HEK293 (cell line): ENCODE data around the gene PSMD12.
A peak's percentile ranks its signal among the peaks of the same experiment; 100 is the strongest.

ENCODE experiments used
- CTCF ChIA-PET: fragments of 350-600 bp; formaldehyde crosslinking; extraction: SDS; loops from one replicate; lab custom pipeline; 2021; ENCODE audit warnings: antibody characterized with exemption; lab: Yijun Ruan, JAX
- POLR2A ChIA-PET: fragments of 300-600 bp; formaldehyde crosslinking; extraction: SDS; loops from one replicate; lab custom pipeline; 2020; ENCODE audit warnings: antibody characterized with exemption, inconsistent platforms; lab: Yijun Ruan, JAX
- H3K27ac ChIP-seq: fragments of 200-500 bp; sonication (Bioruptor generic); 2 replicates; pipeline ENCODE4 v1.5.1; 2014; ENCODE audit warnings: low read depth, low read length, control low read depth, inconsistent platforms; ENCODE audit errors: extremely low read depth
- H3K36me3 ChIP-seq, 2 experiments: fragments of 200-500 bp in 1 of 2; sonication (Bioruptor generic) in 1 of 2; 1 replicate in 1 of 2; 2 replicates in 1 of 2; pipeline ENCODE4 v1.5.1; 2014 to 2017; ENCODE audit warnings: inconsistent platforms in 2 of 2, low read length in 2 of 2; ENCODE audit not compliant: control insufficient read depth in 2 of 2, insufficient read depth in 1 of 2
- H3K4me1 ChIP-seq: fragments of 200-500 bp; sonication (Bioruptor generic); 2 replicates; pipeline ENCODE4 v1.5.1; 2014; ENCODE audit warnings: mild to moderate bottlenecking, low read length, inconsistent platforms; ENCODE audit not compliant: control insufficient read depth, insufficient read depth
- H3K4me3 ChIP-seq: 2 replicates; pipeline ENCODE4 v1.5.1; 2011; ENCODE audit warnings: low read depth, mild to moderate bottlenecking, control low read depth, low read length, moderate library complexity
- H3K9me3 ChIP-seq: fragments of 200-500 bp; sonication (Bioruptor generic); 2 replicates; pipeline ENCODE4 v1.5.1; 2014; ENCODE audit warnings: low read depth, low read length, inconsistent platforms; ENCODE audit not compliant: control insufficient read depth, insufficient read depth
- GLIS2 ChIP-seq: fragments of 450-650 bp; formaldehyde crosslinking; IDR thresholded peaks from 2 replicates; pipeline ENCODE4 v1.5.1; 2016; ENCODE audit warnings: missing biosample characterization, missing genetic modification characterization
- SCRT2 ChIP-seq: fragments of 450-650 bp; formaldehyde crosslinking; IDR thresholded peaks from 2 replicates; pipeline ENCODE4 v1.5.1; 2016; ENCODE audit warnings: missing biosample characterization, missing genetic modification characterization
- SP7 ChIP-seq: fragments of 450-650 bp; formaldehyde crosslinking; IDR thresholded peaks from 2 replicates; pipeline ENCODE4 v1.5.1; 2016; ENCODE audit warnings: missing biosample characterization, missing genetic modification characterization
- TRIM28 ChIP-seq: IDR thresholded peaks from 2 replicates; pipeline ENCODE4 v1.6.1; 2011; ENCODE audit warnings: low read length, control low read depth, borderline replicate concordance
- YY1 ChIP-seq: fragments of 450-650 bp; formaldehyde crosslinking; IDR thresholded peaks from 2 replicates; pipeline ENCODE4 v1.5.1; 2018; ENCODE audit warnings: missing biosample characterization, missing genetic modification characterization
- ZNF146 ChIP-seq: fragments of 450-650 bp; formaldehyde crosslinking; IDR thresholded peaks from 2 replicates; pipeline ENCODE4 v1.5.1; 2016; ENCODE audit warnings: missing biosample characterization, missing genetic modification characterization
- ZNF223 ChIP-seq: fragments of 450-650 bp; formaldehyde crosslinking; IDR thresholded peaks from 2 replicates; pipeline ENCODE4 v1.5.1; 2016; ENCODE audit warnings: missing biosample characterization, missing genetic modification characterization
- ZNF560 ChIP-seq: fragments of 450-650 bp; formaldehyde crosslinking; IDR thresholded peaks from 2 replicates; pipeline ENCODE4 v1.5.1; 2017; ENCODE audit warnings: missing biosample characterization, missing genetic modification characterization, borderline replicate concordance
- ZNF610 ChIP-seq: fragments of 450-650 bp; formaldehyde crosslinking; IDR thresholded peaks from 2 replicates; pipeline ENCODE4 v1.5.1; 2016; ENCODE audit warnings: missing biosample characterization, missing genetic modification characterization, borderline replicate concordance
- ZNF654 ChIP-seq: fragments of 450-650 bp; formaldehyde crosslinking; IDR thresholded peaks from 2 replicates; pipeline ENCODE4 v1.5.1; 2016; ENCODE audit warnings: low read depth, missing biosample characterization, missing genetic modification characterization
- ZNF707 ChIP-seq: fragments of 450-650 bp; formaldehyde crosslinking; IDR thresholded peaks from 2 replicates; pipeline ENCODE4 v1.5.1; 2016; ENCODE audit warnings: missing biosample characterization, missing genetic modification characterization
- TF ChIP-seq, protein P1 (sequence below): fragments of 450-650 bp; formaldehyde crosslinking; IDR thresholded peaks from 2 replicates; pipeline ENCODE4 v1.5.1; 2016; ENCODE audit warnings: missing biosample characterization, missing genetic modification characterization
- TF ChIP-seq, protein P2 (sequence below): fragments of 450-650 bp; IDR thresholded peaks from 2 replicates; pipeline ENCODE4 v1.5.1; 2018; ENCODE audit warnings: missing biosample characterization, mild to moderate bottlenecking, missing genetic modification characterization
- TF ChIP-seq, protein P3 (sequence below): fragments of 450-650 bp; formaldehyde crosslinking; IDR thresholded peaks from 2 replicates; pipeline ENCODE4 v1.5.1; 2016; ENCODE audit warnings: missing biosample characterization, missing genetic modification characterization
- TF ChIP-seq, protein P4 (sequence below): fragments of 450-650 bp; formaldehyde crosslinking; IDR thresholded peaks from 2 replicates; pipeline ENCODE4 v1.5.1; 2016; ENCODE audit warnings: missing biosample characterization, missing genetic modification characterization
- TF ChIP-seq, protein P5 (sequence below): fragments of 450-650 bp; formaldehyde crosslinking; IDR thresholded peaks from 2 replicates; pipeline ENCODE4 v1.5.1; 2016; ENCODE audit warnings: missing biosample characterization, missing genetic modification characterization
- TF ChIP-seq, protein P6 (sequence below): fragments of 450-650 bp; formaldehyde crosslinking; IDR thresholded peaks from 2 replicates; pipeline ENCODE4 v1.5.1; 2016; ENCODE audit warnings: missing biosample characterization, missing genetic modification characterization

PSMD12 gene

DNA sequence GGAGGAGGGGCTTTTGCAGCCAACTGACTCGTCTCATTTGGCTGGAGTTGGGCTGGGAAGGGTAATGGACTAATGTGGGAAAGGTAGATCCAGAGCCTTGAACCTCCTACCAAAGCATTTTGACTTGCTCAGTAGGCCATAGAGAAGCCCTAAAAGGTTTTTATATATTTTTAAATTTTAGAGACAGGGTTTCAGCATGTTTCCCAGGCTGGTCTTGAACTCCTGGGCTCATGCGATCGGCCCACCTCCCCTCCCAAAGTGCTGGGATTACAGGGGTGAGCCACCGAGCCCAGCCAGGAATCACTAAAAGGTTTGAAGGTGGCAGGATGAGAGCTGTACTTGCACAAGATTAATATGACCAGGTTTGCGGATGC is 8.7 kb upstream of the PSMD12 start:
- no peaks in the 10 kb centered on the region for H3K9me3 ChIP-seq
- peaks cover 5% of the 10 kb centered on the region; the same call in 1 of the 2 replicates for H3K4me1 ChIP-seq
- H3K4me3 ChIP-seq = no peak overlapping the region
- H3K27ac ChIP-seq = no peak overlapping the region
- no peaks in the 10 kb centered on the region for H3K36me3 ChIP-seq
- POLR2A ChIA-PET = interaction anchor here (1.2 kb wide), 1 partner anchor 343 kb away, joined by 5 read pairs; no protein-coding TSS in a partner anchor
- CTCF ChIA-PET = interaction anchor here (0.5 to 4.2 kb wide), 43 partner anchors 8 to 1309 kb away, joined by 3 to 43 read pairs (median 4); partner anchors contain the start of gene NOL11
- TF ChIP-seq, protein P1, sequence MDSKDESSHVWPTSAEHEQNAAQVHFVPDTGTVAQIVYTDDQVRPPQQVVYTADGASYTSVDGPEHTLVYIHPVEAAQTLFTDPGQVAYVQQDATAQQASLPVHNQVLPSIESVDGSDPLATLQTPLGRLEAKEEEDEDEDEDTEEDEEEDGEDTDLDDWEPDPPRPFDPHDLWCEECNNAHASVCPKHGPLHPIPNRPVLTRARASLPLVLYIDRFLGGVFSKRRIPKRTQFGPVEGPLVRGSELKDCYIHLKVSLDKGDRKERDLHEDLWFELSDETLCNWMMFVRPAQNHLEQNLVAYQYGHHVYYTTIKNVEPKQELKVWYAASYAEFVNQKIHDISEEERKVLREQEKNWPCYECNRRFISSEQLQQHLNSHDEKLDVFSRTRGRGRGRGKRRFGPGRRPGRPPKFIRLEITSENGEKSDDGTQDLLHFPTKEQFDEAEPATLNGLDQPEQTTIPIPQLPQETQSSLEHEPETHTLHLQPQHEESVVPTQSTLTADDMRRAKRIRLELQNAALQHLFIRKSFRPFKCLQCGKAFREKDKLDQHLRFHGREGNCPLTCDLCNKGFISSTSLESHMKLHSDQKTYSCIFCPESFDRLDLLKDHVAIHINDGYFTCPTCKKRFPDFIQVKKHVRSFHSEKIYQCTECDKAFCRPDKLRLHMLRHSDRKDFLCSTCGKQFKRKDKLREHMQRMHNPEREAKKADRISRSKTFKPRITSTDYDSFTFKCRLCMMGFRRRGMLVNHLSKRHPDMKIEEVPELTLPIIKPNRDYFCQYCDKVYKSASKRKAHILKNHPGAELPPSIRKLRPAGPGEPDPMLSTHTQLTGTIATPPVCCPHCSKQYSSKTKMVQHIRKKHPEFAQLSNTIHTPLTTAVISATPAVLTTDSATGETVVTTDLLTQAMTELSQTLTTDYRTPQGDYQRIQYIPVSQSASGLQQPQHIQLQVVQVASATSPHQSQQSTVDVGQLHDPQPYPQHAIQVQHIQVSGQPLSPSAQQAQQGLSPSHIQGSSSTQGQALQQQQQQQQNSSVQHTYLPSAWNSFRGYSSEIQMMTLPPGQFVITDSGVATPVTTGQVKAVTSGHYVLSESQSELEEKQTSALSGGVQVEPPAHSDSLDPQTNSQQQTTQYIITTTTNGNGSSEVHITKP (tag by site-specific recombination) = peak; percentile 95
- TF ChIP-seq, protein P2, sequence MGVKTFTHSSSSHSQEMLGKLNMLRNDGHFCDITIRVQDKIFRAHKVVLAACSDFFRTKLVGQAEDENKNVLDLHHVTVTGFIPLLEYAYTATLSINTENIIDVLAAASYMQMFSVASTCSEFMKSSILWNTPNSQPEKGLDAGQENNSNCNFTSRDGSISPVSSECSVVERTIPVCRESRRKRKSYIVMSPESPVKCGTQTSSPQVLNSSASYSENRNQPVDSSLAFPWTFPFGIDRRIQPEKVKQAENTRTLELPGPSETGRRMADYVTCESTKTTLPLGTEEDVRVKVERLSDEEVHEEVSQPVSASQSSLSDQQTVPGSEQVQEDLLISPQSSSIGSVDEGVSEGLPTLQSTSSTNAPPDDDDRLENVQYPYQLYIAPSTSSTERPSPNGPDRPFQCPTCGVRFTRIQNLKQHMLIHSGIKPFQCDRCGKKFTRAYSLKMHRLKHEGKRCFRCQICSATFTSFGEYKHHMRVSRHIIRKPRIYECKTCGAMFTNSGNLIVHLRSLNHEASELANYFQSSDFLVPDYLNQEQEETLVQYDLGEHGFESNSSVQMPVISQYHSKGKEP (tag by site-specific recombination) = no peak
- TF ChIP-seq, protein P3, sequence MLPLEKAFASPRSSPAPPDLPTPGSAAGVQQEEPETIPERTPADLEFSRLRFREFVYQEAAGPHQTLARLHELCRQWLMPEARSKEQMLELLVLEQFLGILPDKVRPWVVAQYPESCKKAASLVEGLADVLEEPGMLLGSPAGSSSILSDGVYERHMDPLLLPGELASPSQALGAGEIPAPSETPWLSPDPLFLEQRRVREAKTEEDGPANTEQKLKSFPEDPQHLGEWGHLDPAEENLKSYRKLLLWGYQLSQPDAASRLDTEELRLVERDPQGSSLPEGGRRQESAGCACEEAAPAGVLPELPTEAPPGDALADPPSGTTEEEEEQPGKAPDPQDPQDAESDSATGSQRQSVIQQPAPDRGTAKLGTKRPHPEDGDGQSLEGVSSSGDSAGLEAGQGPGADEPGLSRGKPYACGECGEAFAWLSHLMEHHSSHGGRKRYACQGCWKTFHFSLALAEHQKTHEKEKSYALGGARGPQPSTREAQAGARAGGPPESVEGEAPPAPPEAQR (tag by site-specific recombination) = no peak
- TF ChIP-seq GLIS2 (tag by site-specific recombination) (no peak), ZNF146 (tag by site-specific recombination) (no peak), ZNF223 (tag by site-specific recombination) (no peak), ZNF560 (no peak)

DNA sequence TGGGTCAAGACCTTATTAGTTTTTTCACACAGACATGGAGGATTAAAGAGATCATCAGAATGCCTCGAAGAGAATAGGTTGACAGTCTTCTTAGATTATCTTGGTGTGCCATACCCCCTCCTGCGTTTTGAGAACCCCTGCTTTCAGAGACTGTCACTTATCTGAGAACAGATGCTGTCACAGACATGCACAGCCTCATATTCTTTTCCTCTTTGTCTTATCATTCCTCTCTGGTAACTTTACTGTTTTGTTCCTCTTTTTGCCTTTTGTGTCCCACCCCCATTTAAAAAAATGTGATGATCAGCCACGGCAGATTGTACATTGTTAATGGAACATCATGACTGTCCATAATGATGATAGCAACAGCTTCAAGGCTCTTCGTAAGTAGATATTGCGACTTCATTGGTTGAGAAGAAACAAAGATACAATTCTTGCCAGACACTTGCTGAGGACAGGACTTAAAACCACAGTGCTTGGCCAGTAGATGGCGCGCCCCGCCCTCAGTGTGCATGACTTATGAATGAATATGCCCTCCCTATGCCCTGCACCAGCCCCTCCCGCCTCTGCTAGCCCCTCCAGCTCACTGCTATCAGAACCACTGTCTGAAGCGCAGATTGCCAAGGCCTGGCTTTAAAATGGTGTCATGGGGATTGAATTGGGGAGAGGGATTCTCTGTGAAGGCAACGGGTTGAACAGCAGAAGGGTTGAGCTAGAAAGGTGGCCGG is 8.1 kb upstream of the PSMD12 start:
- no peak overlapping the region for H3K4me3 ChIP-seq
- H3K27ac ChIP-seq = no peak overlapping the region
- H3K36me3 ChIP-seq = no peaks in the 10 kb centered on the region
- H3K4me1 ChIP-seq = peaks cover 5% of the 10 kb centered on the region; the same call in 1 of the 2 replicates
- CTCF ChIA-PET = interaction anchor here (0.5 to 4.2 kb wide), 46 partner anchors 9 to 1310 kb away, joined by 3 to 43 read pairs (median 4); partner anchors contain the start of gene NOL11
- H3K9me3 ChIP-seq = no peaks in the 10 kb centered on the region
- POLR2A ChIA-PET = interaction anchor here (0.6 to 1.2 kb wide), 2 partner anchors 36 to 344 kb away, joined by 3 to 5 read pairs; no protein-coding TSS in a partner anchor
- TF ChIP-seq, protein P4, sequence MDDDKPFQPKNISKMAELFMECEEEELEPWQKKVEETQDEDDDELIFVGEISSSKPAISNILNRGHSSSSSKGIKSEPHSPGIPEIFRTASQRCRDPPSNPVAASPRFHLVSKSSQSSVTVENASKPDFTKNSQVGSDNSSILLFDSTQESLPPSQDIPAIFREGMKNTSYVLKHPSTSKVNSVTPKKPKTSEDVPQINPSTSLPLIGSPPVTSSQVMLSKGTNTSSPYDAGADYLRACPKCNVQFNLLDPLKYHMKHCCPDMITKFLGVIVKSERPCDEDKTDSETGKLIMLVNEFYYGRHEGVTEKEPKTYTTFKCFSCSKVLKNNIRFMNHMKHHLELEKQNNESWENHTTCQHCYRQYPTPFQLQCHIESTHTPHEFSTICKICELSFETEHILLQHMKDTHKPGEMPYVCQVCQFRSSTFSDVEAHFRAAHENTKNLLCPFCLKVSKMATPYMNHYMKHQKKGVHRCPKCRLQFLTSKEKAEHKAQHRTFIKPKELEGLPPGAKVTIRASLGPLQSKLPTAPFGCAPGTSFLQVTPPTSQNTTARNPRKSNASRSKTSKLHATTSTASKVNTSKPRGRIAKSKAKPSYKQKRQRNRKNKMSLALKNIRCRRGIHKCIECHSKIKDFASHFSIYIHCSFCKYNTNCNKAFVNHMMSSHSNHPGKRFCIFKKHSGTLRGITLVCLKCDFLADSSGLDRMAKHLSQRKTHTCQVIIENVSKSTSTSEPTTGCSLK (tag by site-specific recombination) = no peak
- TF ChIP-seq SCRT2 (peak; percentile 65), SP7 (tag by site-specific recombination) (0 out of 2 replicates have a peak, but pooled peaks have one; percentile 41), ZNF707 (tag by site-specific recombination) (no peak), ZNF654 (tag by site-specific recombination) (peak; percentile 99), TRIM28 (peak; percentile 32; the same call in 1 of the 2 replicates), ZNF610 (tag by site-specific recombination) (no peak), YY1 (tag by site-specific recombination) (no peak)
- TF ChIP-seq, protein P5, sequence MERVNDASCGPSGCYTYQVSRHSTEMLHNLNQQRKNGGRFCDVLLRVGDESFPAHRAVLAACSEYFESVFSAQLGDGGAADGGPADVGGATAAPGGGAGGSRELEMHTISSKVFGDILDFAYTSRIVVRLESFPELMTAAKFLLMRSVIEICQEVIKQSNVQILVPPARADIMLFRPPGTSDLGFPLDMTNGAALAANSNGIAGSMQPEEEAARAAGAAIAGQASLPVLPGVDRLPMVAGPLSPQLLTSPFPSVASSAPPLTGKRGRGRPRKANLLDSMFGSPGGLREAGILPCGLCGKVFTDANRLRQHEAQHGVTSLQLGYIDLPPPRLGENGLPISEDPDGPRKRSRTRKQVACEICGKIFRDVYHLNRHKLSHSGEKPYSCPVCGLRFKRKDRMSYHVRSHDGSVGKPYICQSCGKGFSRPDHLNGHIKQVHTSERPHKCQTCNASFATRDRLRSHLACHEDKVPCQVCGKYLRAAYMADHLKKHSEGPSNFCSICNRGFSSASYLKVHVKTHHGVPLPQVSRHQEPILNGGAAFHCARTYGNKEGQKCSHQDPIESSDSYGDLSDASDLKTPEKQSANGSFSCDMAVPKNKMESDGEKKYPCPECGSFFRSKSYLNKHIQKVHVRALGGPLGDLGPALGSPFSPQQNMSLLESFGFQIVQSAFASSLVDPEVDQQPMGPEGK (tag by site-specific recombination) = peak; percentile 88
- TF ChIP-seq, protein P6, sequence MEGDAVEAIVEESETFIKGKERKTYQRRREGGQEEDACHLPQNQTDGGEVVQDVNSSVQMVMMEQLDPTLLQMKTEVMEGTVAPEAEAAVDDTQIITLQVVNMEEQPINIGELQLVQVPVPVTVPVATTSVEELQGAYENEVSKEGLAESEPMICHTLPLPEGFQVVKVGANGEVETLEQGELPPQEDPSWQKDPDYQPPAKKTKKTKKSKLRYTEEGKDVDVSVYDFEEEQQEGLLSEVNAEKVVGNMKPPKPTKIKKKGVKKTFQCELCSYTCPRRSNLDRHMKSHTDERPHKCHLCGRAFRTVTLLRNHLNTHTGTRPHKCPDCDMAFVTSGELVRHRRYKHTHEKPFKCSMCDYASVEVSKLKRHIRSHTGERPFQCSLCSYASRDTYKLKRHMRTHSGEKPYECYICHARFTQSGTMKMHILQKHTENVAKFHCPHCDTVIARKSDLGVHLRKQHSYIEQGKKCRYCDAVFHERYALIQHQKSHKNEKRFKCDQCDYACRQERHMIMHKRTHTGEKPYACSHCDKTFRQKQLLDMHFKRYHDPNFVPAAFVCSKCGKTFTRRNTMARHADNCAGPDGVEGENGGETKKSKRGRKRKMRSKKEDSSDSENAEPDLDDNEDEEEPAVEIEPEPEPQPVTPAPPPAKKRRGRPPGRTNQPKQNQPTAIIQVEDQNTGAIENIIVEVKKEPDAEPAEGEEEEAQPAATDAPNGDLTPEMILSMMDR (tag by site-specific recombination) = peak; percentile 89
